Retinal pigment epithelial cell (primary cell): ENCODE data around the gene SLPI.

Experiments used
- DNase-seq: peaks from one replicate; pipeline ENCODE4 v3.0.0-alpha.2; 2010; ENCODE audit warnings: low read depth
- H3K4me3 ChIP-seq: 2 replicates; pipeline ENCODE4 v1.5.1; 2011; ENCODE audit warnings: mild to moderate bottlenecking, low read length, control low read depth, moderate library complexity
- CTCF ChIP-seq: conservative IDR thresholded peaks from 2 replicates; pipeline ENCODE4 v1.5.1; 2011; ENCODE audit warnings: low read depth, low read length, control low read depth, inconsistent platforms

SLPI gene

GRCh38 chr20:45289942-45290676, 35.7 kb upstream of the SLPI start:
- no peak overlapping the region for H3K4me3 ChIP-seq
- DNase-seq = no peak
- no peak for TF ChIP-seq CTCF

- DNase-seq = no peak
- no peak for TF ChIP-seq CTCF
- no peak overlapping the region for H3K4me3 ChIP-seq
Observed at GRCh38 chr20:45288860-45289259, 34.5 kb upstream of the SLPI start.

- no peak for DNase-seq
Observed at GRCh38 chr20:45288376-45288775, 34.0 kb upstream of the SLPI start.

GRCh38 chr20:45283551-45284057, 29.2 kb upstream of the SLPI start:
- DNase-seq = no peak
- TF ChIP-seq CTCF = no peak
- H3K4me3 ChIP-seq = no peak overlapping the region

More at GRCh38 chr20:45288376-45288775, 34.0 kb upstream of the SLPI start:
- no peak overlapping the region for H3K4me3 ChIP-seq
- TF ChIP-seq CTCF = no peak

- TF ChIP-seq CTCF = no peak
Observed at GRCh38 chr20:45282700-45283550, 28.6 kb upstream of the SLPI start.

GRCh38 chr20:45279992-45280391, 25.6 kb upstream of the SLPI start:
- TF ChIP-seq CTCF = no peak
- no peak for DNase-seq
- H3K4me3 ChIP-seq = no peak overlapping the region

More at GRCh38 chr20:45282700-45283550, 28.6 kb upstream of the SLPI start:
- no peak overlapping the region for H3K4me3 ChIP-seq
- no peak for DNase-seq
